GM18868 (cell line): ENCODE results near the gene TMEM63A.
"Not testable (repeated sequence)": the region's sequence is repeated elsewhere in the genome, so short reads cannot be mapped to it uniquely, and the experiment has no call there.

ENCODE experiments used
- ATAC-seq: cut with Tn5 transposase; IDR thresholded peaks from one replicate; pipeline ENCODE4 v1.9.1; 2021; ENCODE audit warnings: mild to moderate bottlenecking, moderate library complexity; ENCODE audit not compliant: unreplicated experiment

Gene TMEM63A

DNA sequence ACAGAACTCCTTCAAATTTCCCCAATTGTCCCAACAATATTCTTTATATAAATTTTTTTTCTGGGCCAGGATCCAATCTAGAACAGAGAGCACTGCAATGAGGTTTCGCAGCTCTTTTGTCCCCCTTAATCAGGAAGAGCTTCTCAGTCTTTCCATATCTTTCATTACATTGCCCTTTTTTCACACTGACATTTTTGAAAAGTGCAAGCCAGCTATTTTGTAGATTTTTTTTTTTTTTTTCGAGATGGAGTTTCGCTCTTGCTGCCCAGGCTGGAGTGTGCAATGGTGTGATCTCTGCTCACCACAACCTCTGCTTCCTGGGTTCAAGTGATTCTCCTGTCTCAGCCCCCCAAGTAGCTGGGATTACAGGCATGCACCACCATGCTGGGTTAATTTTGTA is 75.4 kb downstream of the TMEM63A start:
- not testable (repeated sequence) for ATAC-seq

DNA sequence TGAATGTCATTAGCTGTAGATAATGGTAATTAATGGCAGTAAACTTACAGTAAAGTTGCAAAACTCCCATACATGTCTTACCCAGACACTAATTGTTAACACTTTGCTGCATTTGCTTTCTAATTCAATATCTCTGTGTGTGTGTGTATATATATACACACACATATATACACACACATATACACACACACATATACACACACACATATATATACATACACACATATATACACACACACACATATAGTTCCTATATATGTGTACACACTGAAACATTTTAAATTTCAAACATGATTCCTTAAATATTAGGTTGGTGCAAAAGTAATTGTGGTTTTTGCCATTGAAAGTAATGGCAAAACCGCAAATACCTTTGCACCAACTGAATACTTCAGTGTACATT is 75.9 kb downstream of the TMEM63A start:
- no peak for ATAC-seq

DNA sequence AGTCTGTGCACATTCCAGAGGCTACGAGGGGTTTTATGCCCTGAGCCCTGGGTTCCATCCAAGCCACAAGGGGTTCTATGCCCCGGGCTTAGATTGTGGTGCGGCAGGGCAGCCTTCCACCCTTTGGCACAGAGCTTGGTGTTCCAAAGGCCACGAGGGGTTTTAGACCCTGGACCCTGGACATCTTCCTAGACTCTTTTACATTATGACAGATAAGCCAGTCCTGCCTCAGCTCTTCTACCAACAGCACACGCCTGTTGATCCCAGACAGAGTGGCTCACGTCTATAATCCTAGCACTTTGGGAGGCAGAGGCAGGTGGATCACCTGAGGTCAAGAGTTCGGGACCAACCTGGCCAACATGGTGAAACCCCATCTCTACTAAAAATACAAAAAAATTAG is 81.0 kb downstream of the TMEM63A start:
- not testable (repeated sequence) for ATAC-seq

DNA sequence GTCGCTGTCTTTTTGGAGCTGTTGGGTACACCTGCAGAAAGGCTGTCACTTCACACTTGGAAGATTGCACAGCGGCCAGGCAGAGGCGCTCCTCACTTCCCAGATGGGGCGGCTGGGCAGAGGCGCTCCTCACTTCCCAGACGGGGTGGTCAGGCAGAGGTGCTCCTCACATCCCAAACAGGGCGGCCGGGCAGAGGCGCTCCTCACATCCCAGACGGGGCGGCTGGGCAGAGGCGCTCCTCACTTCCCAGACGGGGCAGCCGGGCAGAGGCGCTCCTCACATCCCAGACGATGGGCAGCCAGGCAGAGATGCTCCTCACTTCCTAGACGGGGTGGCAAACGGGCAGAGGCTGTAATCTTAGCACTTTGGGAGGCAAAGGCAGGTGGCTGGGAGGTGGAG is 86.1 kb downstream of the TMEM63A start:
- not testable (repeated sequence) for ATAC-seq
